Measurements from ENCODE around the gene PCNX2.

GRCh38 chr1:232983375-232983774 lies 312.1 kb downstream of the PCNX2 start:
- TF ChIP-seq POLR2A (IDR thresholded peaks at IDR 0.05) (no peak), CTCF (IDR thresholded peaks at IDR 0.05) (no peak)

All from lower leg skin (tissue), 3 donors.